HL-60 (cell line): ENCODE data around the gene PCDHA5.
"Not testable (repeated sequence)": the region's sequence is repeated elsewhere in the genome, so short reads cannot be mapped to it uniquely, and the experiment has no call there.

ENCODE experiments used
- DNase-seq, 2 experiments: peaks; one replicate each; pipeline ENCODE4 v3.0.0-alpha.2; 2010 to 2020; ENCODE audit warnings: low read depth in 1 of 2, low spot score in 1 of 2
- H3K27ac ChIP-seq: fragments of 250-450 bp; sonication (Bioruptor Pico); replicated peaks from 2 replicates; pipeline ENCODE4 v1.5.1; 2020; ENCODE audit warnings: mild to moderate bottlenecking, moderate library complexity
- H3K27me3 ChIP-seq: fragments of 250-450 bp; sonication (Bioruptor Pico); 2 replicates; pipeline ENCODE4 v1.5.1; 2021; ENCODE audit warnings: mild to moderate bottlenecking, moderate library complexity; ENCODE audit not compliant: insufficient read depth, poor library complexity, severe bottlenecking
- H3K4me3 ChIP-seq: replicated peaks from 2 replicates; pipeline ENCODE4 v1.5.1; 2011; ENCODE audit warnings: mild to moderate bottlenecking, control low read depth, low read length; ENCODE audit not compliant: insufficient read depth
- CTCF ChIP-seq: IDR thresholded peaks from one replicate; pipeline ENCODE4 v1.5.1; 2011; ENCODE audit warnings: low read length, control low read depth, inconsistent platforms; ENCODE audit not compliant: insufficient read depth
- GABPA ChIP-seq: IDR thresholded peaks from 2 replicates; pipeline ENCODE4 v1.6.1; 2012; ENCODE audit warnings: low read depth
- POLR2AphosphoS5 ChIP-seq: IDR thresholded peaks from 2 replicates; pipeline ENCODE4 v1.6.1; 2012; ENCODE audit warnings: low read depth
- REST ChIP-seq: IDR thresholded peaks from 2 replicates; pipeline ENCODE4 v1.6.1; 2012; ENCODE audit warnings: low read depth; ENCODE audit not compliant: insufficient replicate concordance
- SPI1 ChIP-seq: IDR thresholded peaks from 2 replicates; pipeline ENCODE4 v1.6.1; 2012; ENCODE audit warnings: low read depth, mild to moderate bottlenecking, borderline replicate concordance

PCDHA5 gene

GRCh38 chr5:140840978-140841962 is 19.9 kb downstream of the PCDHA5 start, which contains the start of gene PCDHA8:
Gene PCDHA8, plus strand, starts transcription at chr5:140841187. Its CDS starts 135 bp downstream, at chr5:140841322.
- no peak for DNase-seq
- H3K27ac ChIP-seq = no peak within 1 kb of the TSS

GRCh38 chr5:140842798-140843733 is 21.7 kb downstream of the PCDHA5 start:
- no peak overlapping the region for H3K4me3 ChIP-seq
- no peak for DNase-seq
- no peaks in the 10 kb centered on the region for H3K27me3 ChIP-seq
- no peak overlapping the region for H3K27ac ChIP-seq
- TF ChIP-seq SPI1 (no peak), GABPA (no peak), CTCF (no peak)

More at GRCh38 chr5:140840978-140841962, 19.9 kb downstream of the PCDHA5 start, which contains the start of gene PCDHA8:
- H3K27me3 ChIP-seq = no peaks in the 10 kb centered on the region
- no peak within 1 kb of the TSS for H3K4me3 ChIP-seq
- no peak for TF ChIP-seq POLR2AphosphoS5
- no peak for TF ChIP-seq GABPA
- TF ChIP-seq SPI1 = no peak
- TF ChIP-seq REST = no peak
- TF ChIP-seq CTCF = no peak

GRCh38 chr5:140848139-140849102 is 27.0 kb downstream of the PCDHA5 start, which contains the start of gene PCDHA9:
Gene PCDHA9, plus strand, starts transcription at chr5:140848382. Its CDS starts 114 bp downstream, at chr5:140848496.
- not testable (repeated sequence) for H3K4me3 ChIP-seq, H3K27me3 ChIP-seq, DNase-seq, H3K27ac ChIP-seq

- H3K4me3 ChIP-seq, H3K27me3 ChIP-seq, H3K27ac ChIP-seq, DNase-seq: not testable (repeated sequence)
Observed at GRCh38 chr5:140849831-140850634, 28.6 kb downstream of the PCDHA5 start.
